RWPE1 (cell line): ENCODE data around the gene TIAM2.

ENCODE experiments used
- CTCF ChIA-PET: fragments of 350-600 bp; sonication (Branson Sonifier 250); formaldehyde crosslinking; extraction: SDS; loops from one replicate; lab custom pipeline; 2021; lab: Yijun Ruan, JAX
- POLR2A ChIA-PET: fragments of 400-600 bp; formaldehyde crosslinking; extraction: SDS; loops from one replicate; lab custom pipeline; 2020; ENCODE audit warnings: antibody characterized with exemption; ENCODE audit not compliant: low non-redundant PET; lab: Yijun Ruan, JAX
- DNase-seq: peaks from one replicate; pipeline ENCODE4 v3.0.0; 2012; ENCODE audit warnings: low spot score
- H3K27ac ChIP-seq: fragments of 450-650 bp; 2 replicates; pipeline ENCODE4 v1.5.1; 2017
- CTCF ChIP-seq: fragments of 450-650 bp; conservative IDR thresholded peaks from 2 replicates; pipeline ENCODE4 v1.5.1; 2017; ENCODE audit warnings: low read depth, mild to moderate bottlenecking

Gene TIAM2

GRCh38 chr6:155246825-155247224 is 251.7 kb downstream of the TIAM2 start:
- H3K27ac ChIP-seq: peak overlapping the region; percentile 56; the same call in 1 of the 2 replicates
- ChIA-PET CTCF (interaction anchor here (1.3 kb wide), 1 partner anchor 571 kb away, joined by 4 read pairs; no protein-coding TSS in a partner anchor), POLR2A (no interaction called here)
- no peak for TF ChIP-seq CTCF
- no peak for DNase-seq

- H3K27ac ChIP-seq: peak overlapping the region; percentile 56
- POLR2A ChIA-PET: no interaction called here
- TF ChIP-seq CTCF: no peak
- peak; percentile 90 for DNase-seq
- CTCF ChIA-PET: interaction anchor here (1.2 to 1.8 kb wide), 3 partner anchors 65 to 320 kb away, joined by 7 to 35 read pairs (median 7); no protein-coding TSS in a partner anchor
Observed at GRCh38 chr6:155247618-155248007, 252.5 kb downstream of the TIAM2 start.

GRCh38 chr6:155248008-155249001 is 253.2 kb downstream of the TIAM2 start:
- ChIA-PET CTCF (interaction anchor here (0.7 to 1.8 kb wide), 8 partner anchors 13 to 320 kb away, joined by 3 to 35 read pairs (median 4); no protein-coding TSS in a partner anchor), POLR2A (no interaction called here)

GRCh38 chr6:155250701-155251381 is 255.7 kb downstream of the TIAM2 start:
- TF ChIP-seq CTCF: no peak
- DNase-seq: no peak
- ChIA-PET POLR2A (no interaction called here), CTCF (interaction anchor here (0.6 to 1.1 kb wide), 3 partner anchors 73 to 362 kb away, joined by 3 to 4 read pairs (median 3); no protein-coding TSS in a partner anchor)
- H3K27ac ChIP-seq: no peak overlapping the region

More at GRCh38 chr6:155248008-155249001, 253.2 kb downstream of the TIAM2 start:
- DNase-seq: peak; percentile 73
- TF ChIP-seq CTCF: peak; percentile 75
- peak overlapping the region; percentile 56 for H3K27ac ChIP-seq

GRCh38 chr6:155252581-155252980 is 257.5 kb downstream of the TIAM2 start:
- POLR2A ChIA-PET: no interaction called here
- no peak overlapping the region for H3K27ac ChIP-seq
- TF ChIP-seq CTCF: no peak
- no peak for DNase-seq
- CTCF ChIA-PET: interaction anchor here (0.6 to 0.7 kb wide), 3 partner anchors 16 to 62 kb away, joined by 3 read pairs; no protein-coding TSS in a partner anchor

- POLR2A ChIA-PET: no interaction called here
- CTCF ChIA-PET: no interaction called here
- no peak for DNase-seq
- no peak for TF ChIP-seq CTCF
- no peak overlapping the region for H3K27ac ChIP-seq
Observed at GRCh38 chr6:155253337-155253736, 258.2 kb downstream of the TIAM2 start.
